ENCODE results near the gene DNLZ. TPM values are rescaled to one million over a fixed set of nuclear protein-coding genes. Genes with fewer than 3 reads are reported as not detected.
A peak's percentile ranks its signal among the peaks of the same experiment; 100 is the strongest.

Gene DNLZ
- total RNA-seq, 1 donor from 2014 or later, result 15.5 TPM

DNA sequence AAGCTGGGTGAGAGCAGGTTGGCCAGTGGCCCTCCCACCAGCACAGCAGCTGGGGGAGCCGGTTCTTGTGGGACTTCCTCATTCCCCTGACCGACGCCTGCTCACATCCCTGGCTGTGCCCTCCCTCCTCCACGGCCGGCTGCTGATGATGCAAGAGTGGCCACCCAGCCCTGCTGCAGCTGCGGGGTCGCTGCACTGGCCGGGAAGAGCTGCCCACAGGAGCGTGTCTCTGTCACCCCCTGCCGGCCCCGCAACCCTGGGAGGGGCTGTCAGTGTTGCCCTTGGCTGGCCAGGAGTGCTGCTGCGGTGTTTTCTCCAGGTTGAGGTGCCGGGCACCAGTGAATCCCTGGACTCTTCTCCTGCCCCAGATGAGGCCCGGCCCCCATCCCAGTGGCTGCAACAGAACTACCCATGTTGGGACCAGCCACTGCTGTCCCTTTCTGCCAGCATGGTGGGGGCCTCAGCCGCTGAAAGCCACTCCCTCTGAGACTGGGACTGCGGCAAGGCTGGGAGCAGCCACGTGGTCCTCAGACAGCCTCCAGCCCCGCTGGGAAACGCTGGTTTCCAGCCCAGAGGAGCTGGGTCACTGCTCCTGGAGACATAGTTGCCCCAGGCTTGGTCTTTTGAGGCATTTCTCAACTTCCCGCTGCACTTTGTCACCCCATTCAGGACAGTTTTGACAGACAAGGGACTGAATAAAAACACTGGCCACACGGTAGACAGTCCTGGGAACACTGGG lies 9.2 kb upstream of the DNLZ start:
- H3K27ac ChIP-seq, result peak overlapping the region; percentile 53
- DNase-seq (peak; percentile 89), ATAC-seq (peak; percentile 82)
- H3K4me1 ChIP-seq, result peaks cover 8% of the 10 kb centered on the region
- H3K4me3 ChIP-seq, result peak overlapping the region; percentile 43
- no peaks in the 10 kb centered on the region for H3K36me3 ChIP-seq
- no peaks in the 10 kb centered on the region for H3K27me3 ChIP-seq
- TF ChIP-seq, protein P1, sequence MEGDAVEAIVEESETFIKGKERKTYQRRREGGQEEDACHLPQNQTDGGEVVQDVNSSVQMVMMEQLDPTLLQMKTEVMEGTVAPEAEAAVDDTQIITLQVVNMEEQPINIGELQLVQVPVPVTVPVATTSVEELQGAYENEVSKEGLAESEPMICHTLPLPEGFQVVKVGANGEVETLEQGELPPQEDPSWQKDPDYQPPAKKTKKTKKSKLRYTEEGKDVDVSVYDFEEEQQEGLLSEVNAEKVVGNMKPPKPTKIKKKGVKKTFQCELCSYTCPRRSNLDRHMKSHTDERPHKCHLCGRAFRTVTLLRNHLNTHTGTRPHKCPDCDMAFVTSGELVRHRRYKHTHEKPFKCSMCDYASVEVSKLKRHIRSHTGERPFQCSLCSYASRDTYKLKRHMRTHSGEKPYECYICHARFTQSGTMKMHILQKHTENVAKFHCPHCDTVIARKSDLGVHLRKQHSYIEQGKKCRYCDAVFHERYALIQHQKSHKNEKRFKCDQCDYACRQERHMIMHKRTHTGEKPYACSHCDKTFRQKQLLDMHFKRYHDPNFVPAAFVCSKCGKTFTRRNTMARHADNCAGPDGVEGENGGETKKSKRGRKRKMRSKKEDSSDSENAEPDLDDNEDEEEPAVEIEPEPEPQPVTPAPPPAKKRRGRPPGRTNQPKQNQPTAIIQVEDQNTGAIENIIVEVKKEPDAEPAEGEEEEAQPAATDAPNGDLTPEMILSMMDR (IDR thresholded peaks at IDR 0.05), result peak; percentile 19
- no peaks in the 10 kb centered on the region for H3K9me3 ChIP-seq
- intact Hi-C loops (cut with DNase I), result no loop called here

DNA sequence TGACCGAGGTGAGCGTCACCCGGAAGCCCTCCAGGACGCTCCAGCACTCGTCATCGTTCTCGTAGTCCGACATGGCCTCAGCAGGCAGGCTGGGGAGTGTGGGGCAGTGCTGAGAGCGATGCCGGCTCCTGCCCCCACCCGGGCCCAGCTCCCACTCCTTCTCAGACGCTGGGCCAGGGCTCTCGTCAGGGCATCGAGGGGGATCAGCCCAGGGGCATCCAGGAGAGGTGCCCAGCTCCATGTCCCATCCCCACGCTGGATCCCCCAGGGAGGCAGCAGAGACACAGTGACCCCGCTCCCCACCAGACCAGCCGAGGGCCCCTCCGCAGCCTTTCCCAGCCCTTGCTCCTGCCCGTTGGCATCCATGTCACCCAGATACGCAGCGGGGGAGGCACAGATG lies 8.5 kb upstream of the DNLZ start:
- intact Hi-C loops (cut with DNase I), result no loop called here
- H3K4me1 ChIP-seq, result peaks cover 8% of the 10 kb centered on the region
- no peak overlapping the region for H3K4me3 ChIP-seq
- no peaks in the 10 kb centered on the region for H3K36me3 ChIP-seq
- H3K27ac ChIP-seq, result no peak overlapping the region
- no peaks in the 10 kb centered on the region for H3K27me3 ChIP-seq
- no peak for ATAC-seq
- TF ChIP-seq, protein P1 (IDR thresholded peaks at IDR 0.05), result no peak
- no peak for DNase-seq
- H3K9me3 ChIP-seq, result no peaks in the 10 kb centered on the region

DNA sequence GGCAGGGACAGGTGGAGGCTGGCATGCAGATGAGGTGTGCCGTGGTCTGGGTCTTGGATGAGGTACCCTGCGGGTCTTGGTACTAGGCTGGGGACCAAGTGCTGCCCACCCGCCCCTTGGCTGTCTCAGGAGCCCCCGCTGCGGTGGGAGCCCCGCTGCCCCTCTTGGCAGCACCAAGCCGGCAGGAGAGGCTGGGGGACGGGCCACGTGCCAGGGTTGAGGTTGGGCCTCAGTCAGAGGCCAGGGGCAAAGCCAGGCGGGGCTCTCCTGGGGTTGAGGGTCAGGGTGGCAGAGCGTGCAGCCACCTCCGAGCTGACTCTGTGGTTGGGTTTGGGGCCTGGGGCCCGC lies 8.0 kb upstream of the DNLZ start:
- H3K36me3 ChIP-seq, result no peaks in the 10 kb centered on the region
- DNase-seq (no peak), ATAC-seq (no peak)
- H3K4me1 ChIP-seq, result peaks cover 8% of the 10 kb centered on the region
- no peaks in the 10 kb centered on the region for H3K9me3 ChIP-seq
- H3K27me3 ChIP-seq, result no peaks in the 10 kb centered on the region
- TF ChIP-seq, protein P1 (IDR thresholded peaks at IDR 0.05), result no peak
- intact Hi-C loops (cut with DNase I), result no loop called here
- no peak overlapping the region for H3K4me3 ChIP-seq
- H3K27ac ChIP-seq, result no peak overlapping the region

DNA sequence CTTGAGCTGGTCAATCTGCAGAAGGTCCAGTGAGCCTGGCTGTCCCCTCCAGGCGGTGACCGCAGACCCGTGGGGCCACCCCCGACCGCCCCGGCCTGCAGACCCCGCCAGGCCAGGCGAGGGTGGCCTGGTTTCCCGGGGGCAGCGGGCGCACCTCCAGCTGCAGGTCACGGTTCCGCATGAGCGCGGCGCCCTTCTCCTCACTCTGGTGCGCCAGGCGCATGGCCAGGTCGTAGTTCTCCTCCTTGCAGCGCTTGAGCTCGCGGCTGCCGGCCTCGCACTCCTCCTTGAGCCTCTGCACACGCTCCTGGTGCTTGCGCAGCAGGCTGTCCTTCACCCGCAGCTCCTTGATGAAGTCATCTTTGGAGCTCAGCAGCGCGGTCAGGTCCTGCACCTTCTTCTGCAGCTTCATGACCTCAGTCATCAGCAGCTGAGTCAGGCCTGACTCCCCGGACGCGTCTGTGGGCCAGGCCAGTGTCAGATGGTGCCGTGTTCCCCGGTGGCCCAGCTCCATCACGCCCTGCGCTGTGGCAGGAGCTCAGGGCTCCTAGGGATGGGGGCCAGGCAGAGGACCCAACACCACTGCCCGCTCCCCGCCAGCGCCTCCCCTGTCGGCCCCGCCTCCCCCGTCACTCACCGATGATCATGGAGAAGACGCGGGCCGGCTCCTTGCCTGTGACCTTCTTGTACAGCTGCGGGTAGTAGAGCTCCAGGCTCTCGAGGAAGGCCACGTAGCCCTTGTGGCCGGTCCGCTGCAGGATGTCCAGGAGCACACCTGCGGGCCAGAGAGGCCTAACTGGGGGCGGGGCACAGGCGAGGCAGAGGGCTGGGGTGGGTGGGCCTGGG lies 7.4 kb upstream of the DNLZ start:
- no peak for DNase-seq
- no peaks in the 10 kb centered on the region for H3K36me3 ChIP-seq
- intact Hi-C loops (cut with DNase I), result no loop called here
- no peaks in the 10 kb centered on the region for H3K9me3 ChIP-seq
- H3K27ac ChIP-seq, result no peak overlapping the region
- no peaks in the 10 kb centered on the region for H3K27me3 ChIP-seq
- no peak for ATAC-seq
- TF ChIP-seq, protein P1 (IDR thresholded peaks at IDR 0.05), result no peak
- peaks cover 8% of the 10 kb centered on the region for H3K4me1 ChIP-seq
- H3K4me3 ChIP-seq, result no peak overlapping the region

DNA sequence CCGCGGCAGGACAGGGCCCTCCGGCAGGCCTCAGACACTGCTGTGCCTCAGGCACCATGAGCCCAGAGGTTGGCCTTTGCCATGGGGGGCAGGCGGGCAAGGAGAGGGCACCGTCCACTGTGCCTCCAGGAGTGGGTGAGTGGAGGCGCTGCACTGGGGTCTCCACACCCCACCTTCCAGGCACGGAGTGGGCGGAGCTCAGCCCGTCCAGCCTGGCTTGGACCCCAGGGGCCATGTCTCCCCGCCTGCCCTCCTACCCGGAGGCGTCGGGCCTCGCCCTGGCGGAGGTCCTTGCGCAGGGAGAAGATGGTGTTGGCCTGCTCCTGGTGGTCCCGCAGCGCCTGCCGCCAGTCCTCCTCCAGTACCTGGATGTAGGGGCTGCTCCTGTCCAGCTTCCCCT lies 6.5 kb upstream of the DNLZ start:
- H3K9me3 ChIP-seq, result no peaks in the 10 kb centered on the region
- peaks cover 8% of the 10 kb centered on the region for H3K4me1 ChIP-seq
- no peaks in the 10 kb centered on the region for H3K27me3 ChIP-seq
- no peak overlapping the region for H3K27ac ChIP-seq
- H3K4me3 ChIP-seq, result no peak overlapping the region
- no peak for ATAC-seq
- TF ChIP-seq, protein P1 (IDR thresholded peaks at IDR 0.05), result no peak
- DNase-seq, result no peak
- no peaks in the 10 kb centered on the region for H3K36me3 ChIP-seq
- intact Hi-C loops (cut with DNase I), result no loop called here
